Neural cell (in vitro differentiated cells): Measurements from ENCODE around the gene LRP5. TPM values are rescaled to one million over a fixed set of nuclear protein-coding genes. Genes with fewer than 3 reads are reported as not detected.

Source experiments
- H2AFZ ChIP-seq: fragments of 200-600, 300-800 bp; sonication (generic), shearing (Covaris generic); 2 replicates; pipeline ENCODE4 v1.6.0; 2014; ENCODE audit warnings: low read depth, mild to moderate bottlenecking, antibody characterized with exemption, low read length, moderate library complexity
- H3F3A ChIP-seq: fragments of 200-600 bp; shearing (Covaris generic); 2 replicates; pipeline ENCODE4 v1.6.1; 2016; ENCODE audit warnings: mild to moderate bottlenecking, moderate library complexity, mixed read lengths, antibody characterized with exemption, low read length; ENCODE audit not compliant: insufficient read depth, poor library complexity, severe bottlenecking
- H3K27ac ChIP-seq: fragments of 200-600, 300-800 bp; sonication (generic), shearing (Covaris generic); 2 replicates; pipeline ENCODE4 v1.5.1; 2014; ENCODE audit warnings: mild to moderate bottlenecking, low read length, moderate library complexity
- H3K27me3 ChIP-seq: fragments of 300-800, 200-600 bp; sonication (generic), shearing (Covaris generic); 2 replicates; pipeline ENCODE4 v1.6.0; 2014; ENCODE audit warnings: mild to moderate bottlenecking, low read depth, low read length, moderate library complexity; ENCODE audit not compliant: insufficient read depth
- H3K36me3 ChIP-seq: fragments of 300-800, 200-600 bp; sonication (generic), shearing (Covaris generic); 2 replicates; pipeline ENCODE4 v1.5.1; 2014; ENCODE audit warnings: mild to moderate bottlenecking, antibody characterized with exemption, low read length, moderate library complexity; ENCODE audit not compliant: insufficient read depth
- H3K4me2 ChIP-seq: fragments of 300-800, 200-600 bp; sonication (generic), shearing (Covaris generic); 2 replicates; pipeline ENCODE4 v1.6.0; 2014; ENCODE audit warnings: mild to moderate bottlenecking, low read length
- H3K4me3 ChIP-seq: fragments of 300-800, 200-600 bp; sonication (generic), shearing (Covaris generic); 2 replicates; pipeline ENCODE4 v1.5.1; 2014; ENCODE audit warnings: mild to moderate bottlenecking, low read length, moderate library complexity
- H3K79me2 ChIP-seq: fragments of 200-600 bp; shearing (Covaris generic); replicated peaks from 2 replicates; pipeline ENCODE4 v1.6.0; 2014; ENCODE audit warnings: mild to moderate bottlenecking, low read length, moderate library complexity; ENCODE audit not compliant: insufficient read depth
- H3K9ac ChIP-seq: fragments of 300-800, 200-600 bp; sonication (generic), shearing (Covaris generic); 2 replicates; pipeline ENCODE4 v1.6.1; 2016; ENCODE audit warnings: mild to moderate bottlenecking, low read length, mixed read lengths
- H3K9me2 ChIP-seq: fragments of 200-600 bp; shearing (Covaris generic); 2 replicates; pipeline ENCODE4 v1.6.1; 2016; ENCODE audit warnings: mild to moderate bottlenecking, low read length, mixed read lengths; ENCODE audit not compliant: insufficient read depth
- H3K9me3 ChIP-seq: fragments of 200-600, 300-800 bp; sonication (generic), shearing (Covaris generic); 2 replicates; pipeline ENCODE4 v1.6.1; 2016; ENCODE audit warnings: mild to moderate bottlenecking, mixed run types, low read length, moderate library complexity, mixed read lengths
- H4K20me1 ChIP-seq: fragments of 200-600 bp; shearing (Covaris generic); 2 replicates; pipeline ENCODE4 v1.6.1; 2016; ENCODE audit warnings: mild to moderate bottlenecking, mixed run types; ENCODE audit not compliant: insufficient read depth
- CTCF ChIP-seq: fragments of 450-650 bp; IDR thresholded peaks from 2 replicates; pipeline ENCODE4 v1.5.1; 2014; ENCODE audit warnings: antibody characterized with exemption, mild to moderate bottlenecking, moderate library complexity; ENCODE audit not compliant: poor library complexity, severe bottlenecking
- EP300 ChIP-seq: fragments of 450-650 bp; conservative IDR thresholded peaks from 2 replicates; pipeline ENCODE4 v1.6.1; 2014; ENCODE audit warnings: antibody characterized with exemption, mild to moderate bottlenecking, moderate library complexity; ENCODE audit not compliant: poor library complexity, severe bottlenecking
- EZH2 ChIP-seq: fragments of 200-600, 300-800 bp; shearing (Covaris generic), sonication (generic); IDR thresholded peaks from 2 replicates; pipeline ENCODE4 v1.6.1; 2014; ENCODE audit warnings: antibody characterized with exemption, low read length, borderline replicate concordance, mild to moderate bottlenecking; ENCODE audit not compliant: insufficient read depth, poor library complexity, severe bottlenecking
- MXI1 ChIP-seq: fragments of 450-650 bp; conservative IDR thresholded peaks from 2 replicates; pipeline ENCODE4 v1.6.1; 2014; ENCODE audit warnings: antibody characterized with exemption, mild to moderate bottlenecking; ENCODE audit not compliant: poor library complexity, severe bottlenecking
- POLR2AphosphoS5 ChIP-seq: IDR thresholded peaks from 2 replicates; pipeline ENCODE4 v1.6.1; 2012
- RAD21 ChIP-seq: fragments of 450-650 bp; conservative IDR thresholded peaks from 2 replicates; pipeline ENCODE4 v1.6.1; 2014; ENCODE audit warnings: antibody characterized with exemption, mild to moderate bottlenecking, moderate library complexity
- REST ChIP-seq: IDR thresholded peaks from 2 replicates; pipeline ENCODE4 v1.6.1; 2012; ENCODE audit warnings: borderline replicate concordance
- SMC3 ChIP-seq: fragments of 450-650 bp; conservative IDR thresholded peaks from 2 replicates; pipeline ENCODE4 v1.6.1; 2014; ENCODE audit warnings: antibody characterized with exemption, mild to moderate bottlenecking, moderate library complexity; ENCODE audit not compliant: poor library complexity
- TAF1 ChIP-seq: IDR thresholded peaks from 2 replicates; pipeline ENCODE4 v1.6.1; 2012; ENCODE audit warnings: low read depth
- polyA plus RNA-seq: library from polyadenylated mRNA; depleted of rRNA; stranded (reverse); fragments of >200 nt; gene quantifications from 2 replicates; pipeline ENCODE4 v1.2.3, GENCODE V29; 2014

LRP5 gene
- polyA plus RNA-seq, 1 donor from 2014 or later, result 3.0 TPM

- no peak overlapping the region for H3K4me2 ChIP-seq
- no peak overlapping the region for H2AFZ ChIP-seq
- no peaks in the 10 kb centered on the region for H3K27me3 ChIP-seq
- TF ChIP-seq REST, result no peak
- TF ChIP-seq RAD21, result no peak
- no peak for TF ChIP-seq POLR2AphosphoS5
- no peak for TF ChIP-seq TAF1
- no peak for TF ChIP-seq CTCF
- TF ChIP-seq EP300, result no peak
- TF ChIP-seq MXI1, result no peak
- no peak for TF ChIP-seq EZH2
- TF ChIP-seq SMC3, result no peak
- no peaks in the 10 kb centered on the region for H4K20me1 ChIP-seq
- H3K27ac ChIP-seq, result no peak overlapping the region
- H3K9me3 ChIP-seq, result no peaks in the 10 kb centered on the region
- H3F3A ChIP-seq, result no peaks in the 10 kb centered on the region
- H3K36me3 ChIP-seq, result no peaks in the 10 kb centered on the region
- H3K9me2 ChIP-seq, result no peaks in the 10 kb centered on the region
- no peaks in the 10 kb centered on the region for H3K79me2 ChIP-seq
- H3K4me3 ChIP-seq, result no peak overlapping the region
- no peak overlapping the region for H3K9ac ChIP-seq
These were observed 123.9 kb downstream of the LRP5 start for GRCh38 chr11:68436162-68436888.

- Histone ChIP-seq H3K9me3 (no peaks in the 10 kb centered on the region), H3K9me2 (no peaks in the 10 kb centered on the region), H2AFZ (no peak overlapping the region), H3K9ac (no peak overlapping the region), H3K4me2 (no peak overlapping the region), H3K79me2 (no peaks in the 10 kb centered on the region), H4K20me1 (no peaks in the 10 kb centered on the region), H3K36me3 (no peaks in the 10 kb centered on the region), H3K4me3 (no peak overlapping the region), H3K27ac (no peak overlapping the region), H3K27me3 (no peaks in the 10 kb centered on the region), H3F3A (no peaks in the 10 kb centered on the region)
- TF ChIP-seq TAF1 (no peak), CTCF (no peak), RAD21 (no peak), SMC3 (no peak), MXI1 (no peak), REST (no peak), EZH2 (no peak), POLR2AphosphoS5 (no peak), EP300 (no peak)
These were observed 124.9 kb downstream of the LRP5 start for GRCh38 chr11:68436985-68437926.
